GM23248 (cell line): ENCODE measurements around the gene HYCC2. TPM values are rescaled to one million over a fixed set of nuclear protein-coding genes. Genes with fewer than 3 reads are reported as not detected.

Experiments
- DNase-seq: peaks from one replicate; pipeline ENCODE4 v3.0.0-alpha.2; 2015
- H2AFZ ChIP-seq: fragments of 200-600 bp; sonication (generic); 2 replicates; pipeline ENCODE4 v1.6.1; 2016; ENCODE audit warnings: antibody characterized with exemption
- H3F3A ChIP-seq: fragments of 200-600 bp; sonication (generic); 2 replicates; pipeline ENCODE4 v1.6.1; 2016; ENCODE audit warnings: mild to moderate bottlenecking, antibody characterized with exemption, mixed run types; ENCODE audit not compliant: insufficient read depth
- H3K27ac ChIP-seq: fragments of 200-600 bp; sonication (generic); 2 replicates; pipeline ENCODE4 v1.5.1; 2016; ENCODE audit warnings: mild to moderate bottlenecking
- H3K27me3 ChIP-seq: fragments of 200-600 bp; sonication (generic); replicated peaks from 2 replicates; pipeline ENCODE4 v1.6.1; 2016; ENCODE audit warnings: mild to moderate bottlenecking; ENCODE audit not compliant: insufficient read depth
- H3K36me3 ChIP-seq: fragments of 200-600 bp; sonication (generic); 2 replicates; pipeline ENCODE4 v1.6.1; 2016; ENCODE audit warnings: low read depth, mild to moderate bottlenecking
- H3K4me1 ChIP-seq: fragments of 200-600 bp; sonication (generic); 2 replicates; pipeline ENCODE4 v1.6.1; 2016; ENCODE audit warnings: mild to moderate bottlenecking; ENCODE audit not compliant: insufficient read depth
- H3K4me2 ChIP-seq: fragments of 200-600 bp; sonication (generic); one replicate; pipeline ENCODE4 v1.6.1; 2016; ENCODE audit warnings: mild to moderate bottlenecking; ENCODE audit not compliant: unreplicated experiment
- H3K4me3 ChIP-seq: fragments of 200-600 bp; sonication (generic); 2 replicates; pipeline ENCODE4 v1.5.1; 2016; ENCODE audit warnings: mild to moderate bottlenecking
- H3K79me2 ChIP-seq: fragments of 200-600 bp; sonication (generic); 2 replicates; pipeline ENCODE4 v1.6.1; 2016; ENCODE audit warnings: mild to moderate bottlenecking; ENCODE audit not compliant: insufficient read depth
- H3K9ac ChIP-seq: fragments of 200-600 bp; sonication (generic); 2 replicates; pipeline ENCODE4 v1.6.1; 2016; ENCODE audit warnings: mild to moderate bottlenecking
- H3K9me2 ChIP-seq: fragments of 200-600 bp; sonication (generic); 2 replicates; pipeline ENCODE4 v1.6.1; 2016; ENCODE audit warnings: mixed run types, mild to moderate bottlenecking, moderate library complexity; ENCODE audit not compliant: insufficient read depth
- H3K9me3 ChIP-seq: fragments of 200-600 bp; sonication (generic); one replicate; pipeline ENCODE4 v1.6.1; 2017; ENCODE audit warnings: low read depth
- H4K20me1 ChIP-seq: fragments of 200-600 bp; sonication (generic); 2 replicates; pipeline ENCODE4 v1.6.0; 2016; ENCODE audit not compliant: insufficient read depth
- EZH2 ChIP-seq: fragments of 200-600 bp; sonication (generic); IDR thresholded peaks from 2 replicates; pipeline ENCODE4 v1.6.1; 2018; ENCODE audit warnings: antibody characterized with exemption, mild to moderate bottlenecking; ENCODE audit not compliant: insufficient read depth, poor library complexity, severe bottlenecking
- EZH2phosphoT487 ChIP-seq: fragments of 200-600 bp; sonication (generic); IDR thresholded peaks from 2 replicates; pipeline ENCODE4 v1.6.1; 2018; ENCODE audit warnings: antibody characterized with exemption, moderate library complexity, mild to moderate bottlenecking, low read depth; ENCODE audit not compliant: insufficient read depth
- in situ Hi-C: fragments of 300-500 bp; cut with MboI; formaldehyde crosslinking; loops from 2 replicates; pipeline ENCODE4 v1.15.0; 2020
- polyA plus RNA-seq: library from polyadenylated mRNA; unstranded; fragments of >200 nt; fragmentation: Nextera tagmentation; extraction: Ambion mirVana; gene quantifications from 2 replicates; pipeline ENCODE4 v1.2.1, GENCODE V29; 2016
- small RNA-seq: library from RNA; depleted of rRNA; stranded (forward); fragments of <200 nt; gene quantifications from one replicate; pipeline ENCODE3, GENCODE V24; 2014; ENCODE audit warnings: low read depth, low replicate concordance
- total RNA-seq: library from RNA; depleted of rRNA; stranded (reverse); fragments of >200 nt; shearing (Covaris generic); gene quantifications from 2 replicates; pipeline ENCODE4 v1.2.3, GENCODE V29; 2014; rRNA removed

HYCC2 gene
- total and polyA plus RNA-seq, 2 experiments from 2014 or later = 5.7 to 7.0 TPM

- no peak for TF ChIP-seq EZH2phosphoT487
- TF ChIP-seq EZH2 = no peak
- Histone ChIP-seq H3K27ac (no peak overlapping the region), H3F3A (no peaks in the 10 kb centered on the region), H2AFZ (no peak overlapping the region), H3K4me2 (no peak overlapping the region), H3K9me3 (no peaks in the 10 kb centered on the region), H3K36me3 (peaks cover 20% of the 10 kb centered on the region; the same call in 1 of the 2 replicates), H3K9me2 (no peaks in the 10 kb centered on the region), H3K4me3 (no peak overlapping the region), H3K4me1 (no peaks in the 10 kb centered on the region), H3K79me2 (peaks cover 34% of the 10 kb centered on the region), H3K27me3 (no peaks in the 10 kb centered on the region), H3K9ac (no peak overlapping the region), H4K20me1 (no peaks in the 10 kb centered on the region; the same call in 1 of the 2 replicates)
- in situ Hi-C loops = no loop called here
- no peak for DNase-seq
Observed at GRCh38 chr2:201021914-201022313, 49.6 kb downstream of the HYCC2 start.

Small RNA genes within 50 kb of the gene (small RNA-seq; reads per million reads assigned to genes)
- gene RNU6-1206P = not detected

Other genes starting within 250 kb of the HYCC2 start
- 32.4 and 52.7 TPM in 2 replicates for gene CLK1, start 207.0 kb downstream of the HYCC2 start, total RNA-seq
- gene CLK1, start 207.0 kb downstream of the HYCC2 start, polyA plus RNA-seq = 30.0 and 33.5 TPM in 2 replicates
- gene PPIL3, start 182.6 kb downstream of the HYCC2 start, total RNA-seq = 39.6 and 53.2 TPM in 2 replicates
- 37.8 and 41.6 TPM in 2 replicates for gene PPIL3, start 182.6 kb downstream of the HYCC2 start, polyA plus RNA-seq
- 17.1 and 21.5 TPM in 2 replicates for gene NIF3L1, start 182.3 kb downstream of the HYCC2 start, total RNA-seq
- gene NIF3L1, start 182.3 kb downstream of the HYCC2 start, polyA plus RNA-seq = 26.7 and 29.4 TPM in 2 replicates
- 8.1 and 8.8 TPM in 2 replicates for gene ORC2, start 108.0 kb downstream of the HYCC2 start, total RNA-seq
- gene ORC2, start 108.0 kb downstream of the HYCC2 start, polyA plus RNA-seq = 5.4 and 8.0 TPM in 2 replicates
- gene NDUFB3, start 330 bp upstream of the HYCC2 start, total RNA-seq = 31.0 and 51.3 TPM in 2 replicates
- gene NDUFB3, start 330 bp upstream of the HYCC2 start, polyA plus RNA-seq = 253 and 262 TPM in 2 replicates
- gene CFLAR, start 44.5 kb upstream of the HYCC2 start, total RNA-seq = 47.2 and 64.7 TPM in 2 replicates
- 43.6 and 46.1 TPM in 2 replicates for gene CFLAR, start 44.5 kb upstream of the HYCC2 start, polyA plus RNA-seq
- gene CASP10, start 111.5 kb upstream of the HYCC2 start, total RNA-seq = 5.1 and 5.2 TPM in 2 replicates
- gene CASP10, start 111.5 kb upstream of the HYCC2 start, polyA plus RNA-seq = 2.8 and 2.9 TPM in 2 replicates
- 13.9 and 20.8 TPM in 2 replicates for gene CASP8, start 188.9 kb upstream of the HYCC2 start, total RNA-seq
- gene CASP8, start 188.9 kb upstream of the HYCC2 start, polyA plus RNA-seq = 11.7 and 12.2 TPM in 2 replicates